C4-2B (cell line): ENCODE data around the gene RAB11FIP4.

ENCODE experiments used
- H3K27ac ChIP-seq: fragments of 450-650 bp; 2 replicates; pipeline ENCODE4 v1.5.1; 2017
- ZFX ChIP-seq: fragments of 450-650 bp; IDR thresholded peaks from 2 replicates; pipeline ENCODE4 v1.6.1; 2017
- TF ChIP-seq, protein P1 (sequence below): fragments of 450-650 bp; conservative IDR thresholded peaks from 2 replicates; pipeline ENCODE4 v1.5.1; 2017; ENCODE audit warnings: mild to moderate bottlenecking

RAB11FIP4 gene

DNA sequence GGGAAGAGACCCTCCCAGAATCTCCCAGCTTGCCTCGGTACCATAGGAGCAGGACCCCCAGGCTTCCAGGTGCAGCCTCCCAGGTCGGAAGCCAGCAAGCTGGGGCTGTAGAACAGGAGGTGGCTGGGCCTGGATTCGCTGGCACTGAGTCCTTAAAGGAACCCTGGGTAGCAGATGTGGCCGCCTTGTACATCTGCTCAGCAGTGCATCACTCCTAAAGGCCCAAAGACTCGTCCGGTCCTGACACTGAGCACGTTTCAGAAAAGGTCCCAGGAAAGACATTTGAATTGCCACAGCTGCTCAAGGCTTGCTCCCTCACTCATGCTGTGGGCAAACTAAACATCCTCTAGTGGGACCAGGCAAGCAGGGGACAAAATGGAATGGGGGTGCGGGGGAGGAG is 172.8 kb downstream of the RAB11FIP4 start:
- no peak for TF ChIP-seq ZFX
- TF ChIP-seq, protein P1, sequence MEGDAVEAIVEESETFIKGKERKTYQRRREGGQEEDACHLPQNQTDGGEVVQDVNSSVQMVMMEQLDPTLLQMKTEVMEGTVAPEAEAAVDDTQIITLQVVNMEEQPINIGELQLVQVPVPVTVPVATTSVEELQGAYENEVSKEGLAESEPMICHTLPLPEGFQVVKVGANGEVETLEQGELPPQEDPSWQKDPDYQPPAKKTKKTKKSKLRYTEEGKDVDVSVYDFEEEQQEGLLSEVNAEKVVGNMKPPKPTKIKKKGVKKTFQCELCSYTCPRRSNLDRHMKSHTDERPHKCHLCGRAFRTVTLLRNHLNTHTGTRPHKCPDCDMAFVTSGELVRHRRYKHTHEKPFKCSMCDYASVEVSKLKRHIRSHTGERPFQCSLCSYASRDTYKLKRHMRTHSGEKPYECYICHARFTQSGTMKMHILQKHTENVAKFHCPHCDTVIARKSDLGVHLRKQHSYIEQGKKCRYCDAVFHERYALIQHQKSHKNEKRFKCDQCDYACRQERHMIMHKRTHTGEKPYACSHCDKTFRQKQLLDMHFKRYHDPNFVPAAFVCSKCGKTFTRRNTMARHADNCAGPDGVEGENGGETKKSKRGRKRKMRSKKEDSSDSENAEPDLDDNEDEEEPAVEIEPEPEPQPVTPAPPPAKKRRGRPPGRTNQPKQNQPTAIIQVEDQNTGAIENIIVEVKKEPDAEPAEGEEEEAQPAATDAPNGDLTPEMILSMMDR: no peak
- H3K27ac ChIP-seq: no peak overlapping the region

DNA sequence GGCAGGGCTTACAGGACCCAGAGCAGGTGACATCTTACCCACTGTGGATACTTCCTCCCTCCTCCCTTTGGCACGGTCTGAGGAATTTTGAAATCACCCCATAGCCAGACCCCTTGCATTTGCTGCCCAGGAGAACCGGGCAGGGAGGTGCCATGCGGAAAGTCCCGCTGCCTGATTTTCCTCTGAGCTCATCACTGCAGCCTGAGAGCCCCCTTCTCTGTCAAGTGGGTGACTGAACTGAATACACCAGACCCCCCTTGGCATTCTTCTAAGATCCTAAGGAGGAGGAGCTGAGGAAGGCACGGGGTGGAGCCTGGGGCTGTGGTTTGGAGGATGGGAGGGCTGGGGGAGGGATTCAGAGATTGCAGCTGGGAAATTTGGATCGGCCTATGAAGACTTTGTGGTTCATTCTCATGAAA is 173.4 kb downstream of the RAB11FIP4 start:
- TF ChIP-seq, protein P1: no peak
- TF ChIP-seq ZFX: no peak
- H3K27ac ChIP-seq: no peak overlapping the region

DNA sequence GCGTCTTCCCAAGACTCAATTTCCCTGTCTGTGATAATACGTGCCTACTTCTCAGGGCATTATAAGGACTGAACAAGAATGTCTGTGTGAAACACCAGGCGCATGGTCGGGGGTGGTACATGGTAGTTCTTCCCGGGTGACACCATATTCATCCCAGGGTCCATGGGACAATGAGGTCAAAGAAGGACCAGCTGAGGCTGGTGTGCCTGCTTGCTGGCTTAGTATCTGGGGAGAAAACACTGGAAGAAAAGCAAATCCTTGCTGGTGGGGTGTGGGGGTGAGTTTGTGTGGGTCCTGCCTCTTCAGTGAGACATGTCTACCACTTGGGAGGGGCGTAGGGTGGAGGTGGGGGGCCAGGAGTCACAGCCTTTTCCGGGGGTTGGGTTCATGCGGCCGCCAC is 174.2 kb downstream of the RAB11FIP4 start:
- no peak overlapping the region for H3K27ac ChIP-seq
- no peak for TF ChIP-seq ZFX
- TF ChIP-seq, protein P1: no peak

DNA sequence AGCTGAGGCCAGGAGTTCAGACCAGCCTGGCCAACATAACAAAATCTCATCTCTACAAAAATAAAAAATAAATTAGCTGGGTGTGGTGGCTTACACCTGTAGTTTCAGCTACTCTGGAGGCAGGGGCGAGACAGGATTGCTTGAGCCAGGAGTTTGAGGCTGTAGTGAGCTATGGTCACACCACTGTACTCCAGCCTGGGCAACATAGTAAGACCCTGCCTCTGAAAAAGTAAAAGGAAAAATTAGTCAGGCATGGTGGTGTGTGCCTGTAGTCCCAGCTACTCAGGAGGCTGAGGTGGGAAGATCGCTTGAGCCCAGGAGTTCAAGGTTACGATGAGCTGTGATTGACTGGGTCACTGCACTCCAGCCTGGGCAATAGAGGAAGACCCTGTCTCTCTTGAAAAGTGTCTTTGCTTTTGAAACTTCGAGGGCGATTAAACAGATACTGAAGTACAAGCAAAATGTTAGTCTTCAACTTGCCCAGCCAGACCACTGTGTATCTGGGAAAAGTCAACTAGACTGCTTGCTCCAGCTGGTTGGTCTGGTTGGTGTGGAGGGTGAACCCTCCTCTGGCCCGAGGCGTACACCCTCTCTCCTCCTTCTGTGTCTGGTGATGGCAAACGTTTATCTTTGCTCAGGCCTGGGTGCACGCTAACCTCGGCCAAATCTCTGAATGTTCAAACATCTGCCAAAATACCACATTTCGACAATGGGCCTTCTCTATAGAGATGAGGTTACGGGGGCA is 174.9 kb downstream of the RAB11FIP4 start:
- no peak overlapping the region for H3K27ac ChIP-seq

DNA sequence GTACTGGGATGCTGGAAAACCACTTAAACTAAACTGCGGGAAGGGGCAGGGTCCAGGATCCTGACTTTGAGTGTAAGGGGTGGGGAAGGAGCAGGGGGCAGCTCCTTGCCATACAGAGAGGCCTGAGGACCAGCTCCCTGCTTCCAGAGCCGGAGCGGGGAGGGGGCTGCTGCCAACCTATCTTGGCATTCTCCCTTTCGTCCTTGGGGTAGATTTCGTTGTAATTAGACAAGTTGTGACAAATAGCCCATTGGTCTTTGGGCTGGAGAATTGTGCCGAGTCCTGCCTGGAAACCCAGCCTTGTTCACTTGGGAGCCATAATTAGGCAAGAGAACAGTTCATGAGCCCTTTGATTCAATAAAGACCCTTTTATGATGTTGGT is 175.5 kb downstream of the RAB11FIP4 start:
- H3K27ac ChIP-seq: no peak overlapping the region

More for the DNA sequence above, 174.9 kb downstream of the RAB11FIP4 start:
- TF ChIP-seq ZFX: no peak
- TF ChIP-seq, protein P1: no peak

DNA sequence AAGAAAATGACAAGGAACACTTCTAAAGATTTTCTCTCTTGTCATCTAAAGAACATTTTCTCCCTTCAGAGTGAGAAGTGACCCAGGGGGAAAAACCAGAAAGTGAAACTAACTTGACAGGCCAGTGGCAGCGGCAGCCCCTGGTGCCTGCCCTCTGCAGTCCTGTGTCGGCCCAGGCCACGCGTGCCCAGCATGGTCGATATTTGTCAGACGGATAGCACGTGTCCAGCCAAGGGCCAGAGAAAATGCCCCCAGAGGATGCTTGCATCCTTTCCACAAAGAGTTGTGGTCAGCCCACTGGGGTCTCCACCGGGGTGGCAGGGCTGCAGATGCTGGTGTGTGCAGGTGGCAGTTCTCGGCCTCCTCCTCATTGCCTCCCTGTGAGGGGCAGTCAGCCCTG is 176.6 kb downstream of the RAB11FIP4 start:
- no peak overlapping the region for H3K27ac ChIP-seq
- TF ChIP-seq, protein P1: no peak
- no peak for TF ChIP-seq ZFX

More for the DNA sequence above, 175.5 kb downstream of the RAB11FIP4 start:
- no peak for TF ChIP-seq ZFX
- TF ChIP-seq, protein P1: no peak

DNA sequence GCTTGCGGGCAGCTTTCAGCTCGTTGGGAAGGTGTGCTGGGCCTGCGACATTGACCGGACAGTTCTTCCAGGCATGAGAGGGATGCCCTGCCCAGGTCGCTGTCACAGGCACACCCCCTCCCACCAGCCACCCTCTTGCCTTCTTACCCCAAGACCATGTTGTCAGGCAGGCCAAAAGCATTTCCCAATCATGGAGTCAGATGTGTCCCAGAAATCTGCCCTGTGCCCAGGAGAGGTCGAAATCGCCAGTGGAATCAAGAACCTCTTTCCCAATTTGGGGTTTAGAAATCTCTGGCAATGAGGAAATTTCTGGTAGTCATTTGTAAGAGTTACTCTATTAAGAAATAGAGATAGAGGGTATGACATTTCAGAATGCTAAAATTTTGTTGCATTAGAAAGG is 177.1 kb downstream of the RAB11FIP4 start:
- TF ChIP-seq, protein P1: no peak
- TF ChIP-seq ZFX: no peak
- no peak overlapping the region for H3K27ac ChIP-seq
